Testis (tissue), 2 donors: ENCODE data around the gene WDR20.

Experiments
- POLR2A ChIP-seq: fragments of 450-650 bp; IDR thresholded peaks from one replicate; pipeline ENCODE4 v1.6.1; 2017; ENCODE audit warnings: antibody characterized with exemption, mild to moderate bottlenecking, moderate library complexity
- TF ChIP-seq, protein P1 (sequence below), 3 experiments: fragments of 450-650 bp in 2 of 3; fragments of 200-600 bp in 1 of 3; sonication (generic) in 1 of 3; IDR thresholded peaks; one replicate each; pipeline ENCODE4 v1.5.1; 2016 to 2019; ENCODE audit warnings: antibody characterized with exemption in 3 of 3, mild to moderate bottlenecking in 2 of 3, moderate library complexity in 1 of 3

DNA sequence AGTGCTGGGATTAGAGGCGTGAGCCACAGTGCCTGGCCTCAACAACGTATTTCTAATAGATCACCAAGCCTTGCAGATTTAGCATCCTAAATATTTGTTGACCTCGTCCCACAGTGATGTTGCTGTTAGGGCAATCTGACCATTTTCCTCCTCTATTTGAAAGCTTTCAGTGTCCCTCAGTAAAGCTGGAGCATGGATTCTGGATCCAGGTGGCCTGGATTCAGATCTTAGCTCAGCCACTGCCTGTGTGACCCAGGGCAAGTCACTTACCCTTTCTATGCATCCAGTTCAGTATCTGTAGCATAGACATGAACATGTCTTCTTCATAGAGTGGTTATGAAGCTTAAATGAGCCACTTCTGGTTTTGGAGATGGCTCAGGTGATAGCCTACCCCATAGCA lies 49.0 kb upstream of the WDR20 start:
- no peak for TF ChIP-seq POLR2A
- TF ChIP-seq, protein P1, sequence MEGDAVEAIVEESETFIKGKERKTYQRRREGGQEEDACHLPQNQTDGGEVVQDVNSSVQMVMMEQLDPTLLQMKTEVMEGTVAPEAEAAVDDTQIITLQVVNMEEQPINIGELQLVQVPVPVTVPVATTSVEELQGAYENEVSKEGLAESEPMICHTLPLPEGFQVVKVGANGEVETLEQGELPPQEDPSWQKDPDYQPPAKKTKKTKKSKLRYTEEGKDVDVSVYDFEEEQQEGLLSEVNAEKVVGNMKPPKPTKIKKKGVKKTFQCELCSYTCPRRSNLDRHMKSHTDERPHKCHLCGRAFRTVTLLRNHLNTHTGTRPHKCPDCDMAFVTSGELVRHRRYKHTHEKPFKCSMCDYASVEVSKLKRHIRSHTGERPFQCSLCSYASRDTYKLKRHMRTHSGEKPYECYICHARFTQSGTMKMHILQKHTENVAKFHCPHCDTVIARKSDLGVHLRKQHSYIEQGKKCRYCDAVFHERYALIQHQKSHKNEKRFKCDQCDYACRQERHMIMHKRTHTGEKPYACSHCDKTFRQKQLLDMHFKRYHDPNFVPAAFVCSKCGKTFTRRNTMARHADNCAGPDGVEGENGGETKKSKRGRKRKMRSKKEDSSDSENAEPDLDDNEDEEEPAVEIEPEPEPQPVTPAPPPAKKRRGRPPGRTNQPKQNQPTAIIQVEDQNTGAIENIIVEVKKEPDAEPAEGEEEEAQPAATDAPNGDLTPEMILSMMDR (IDR thresholded peaks at IDR 0.05), result no peak
